Measurements from ENCODE around the gene RBM43.
A peak's percentile ranks its signal among the peaks of the same experiment; 100 is the strongest.
"Not testable (repeated sequence)": the region's sequence is repeated elsewhere in the genome, so short reads cannot be mapped to it uniquely, and the experiment has no call there.

Gene RBM43

GRCh38 chr2:151267537-151267936 lies 5.9 kb upstream of the RBM43 start:
- DNase-seq, result no peak

GRCh38 chr2:151265991-151266390 lies 4.3 kb upstream of the RBM43 start:
- DNase-seq, result no peak

GRCh38 chr2:151264157-151264825 lies 2.6 kb upstream of the RBM43 start:
- DNase-seq, result no peak

GRCh38 chr2:151262629-151263028 lies 966 bp upstream of the RBM43 start:
- DNase-seq, result no peak

- DNase-seq, result no peak
Measured at GRCh38 chr2:151261977-151262291, 271 bp upstream of the RBM43 start.

- DNase-seq, result no peak
Measured at GRCh38 chr2:151260573-151261230, 961 bp downstream of the RBM43 start.

GRCh38 chr2:151258121-151258520 lies 3.5 kb downstream of the RBM43 start:
- no peak for DNase-seq

GRCh38 chr2:151252646-151253045 lies 9.0 kb downstream of the RBM43 start:
- DNase-seq, result no peak

GRCh38 chr2:151251012-151251411 lies 10.7 kb downstream of the RBM43 start:
- DNase-seq, result no peak

- no peak for DNase-seq
Measured at GRCh38 chr2:151247432-151247831, 14.2 kb downstream of the RBM43 start.

GRCh38 chr2:151246152-151246551 lies 15.5 kb downstream of the RBM43 start:
- DNase-seq, result no peak

- DNase-seq, result no peak
Measured at GRCh38 chr2:151243468-151243867, 18.2 kb downstream of the RBM43 start.

- DNase-seq, result no peak
Measured at GRCh38 chr2:151241224-151241623, 20.4 kb downstream of the RBM43 start.

- no peak for DNase-seq
Measured at GRCh38 chr2:151240433-151240832, 21.2 kb downstream of the RBM43 start.

- no peak for DNase-seq
Measured at GRCh38 chr2:151239624-151240023, 22.0 kb downstream of the RBM43 start.

GRCh38 chr2:151238527-151239487 lies 22.9 kb downstream of the RBM43 start:
- DNase-seq, result peak; percentile 21

GRCh38 chr2:151237422-151238025 lies 24.1 kb downstream of the RBM43 start:
- DNase-seq, result no peak

GRCh38 chr2:151233760-151234159 lies 27.9 kb downstream of the RBM43 start:
- not testable (repeated sequence) for DNase-seq

- DNase-seq, result not testable (repeated sequence)
Measured at GRCh38 chr2:151233288-151233687, 28.4 kb downstream of the RBM43 start.

GRCh38 chr2:151230627-151231140 lies 31.0 kb downstream of the RBM43 start:
- no peak for DNase-seq

- no peak for DNase-seq
Measured at GRCh38 chr2:151228847-151229512, 32.7 kb downstream of the RBM43 start.

- DNase-seq, result no peak
Measured at GRCh38 chr2:151217343-151217742, 44.3 kb downstream of the RBM43 start.

Measured in T1000 (cell line).